HG03442 (cell line): Measurements from ENCODE around the gene XAGE2.
"Not testable (repeated sequence)": the region's sequence is repeated elsewhere in the genome, so short reads cannot be mapped to it uniquely, and the experiment has no call there.

Experiments used
- ATAC-seq: cut with Tn5 transposase; IDR thresholded peaks from one replicate; pipeline ENCODE4 v1.9.1; 2021; ENCODE audit warnings: mild to moderate bottlenecking, moderate library complexity; ENCODE audit not compliant: unreplicated experiment

Gene XAGE2

GRCh38 chrX:52368368-52369055 is at the start of gene XAGE2:
Gene XAGE2 (plus strand): TSS chrX:52369021. CDS start chrX:52370015, 994 bp downstream.
- ATAC-seq: no peak

- no peak for ATAC-seq
Observed at GRCh38 chrX:52337410-52337809, 31.4 kb upstream of the XAGE2 start.

- no peak for ATAC-seq
Observed at GRCh38 chrX:52341493-52341892, 27.3 kb upstream of the XAGE2 start.

GRCh38 chrX:52343131-52343530 is 25.7 kb upstream of the XAGE2 start:
- ATAC-seq: not testable (repeated sequence)

- ATAC-seq: peak; percentile 60
Observed at GRCh38 chrX:52345402-52345801, 23.4 kb upstream of the XAGE2 start.

GRCh38 chrX:52346174-52347165 is 22.4 kb upstream of the XAGE2 start:
- ATAC-seq: no peak

- ATAC-seq: no peak
Observed at GRCh38 chrX:52349681-52350080, 19.1 kb upstream of the XAGE2 start.

- ATAC-seq: no peak
Observed at GRCh38 chrX:52352551-52352950, 16.3 kb upstream of the XAGE2 start.

GRCh38 chrX:52353838-52354237 is 15.0 kb upstream of the XAGE2 start:
- no peak for ATAC-seq

GRCh38 chrX:52355108-52355507 is 13.7 kb upstream of the XAGE2 start:
- no peak for ATAC-seq

- ATAC-seq: no peak
Observed at GRCh38 chrX:52359614-52360232, 9.1 kb upstream of the XAGE2 start.

GRCh38 chrX:52361941-52362340 is 6.9 kb upstream of the XAGE2 start:
- ATAC-seq: no peak

- no peak for ATAC-seq
Observed at GRCh38 chrX:52363247-52363883, 5.5 kb upstream of the XAGE2 start.

GRCh38 chrX:52378870-52379269 is 10.0 kb downstream of the XAGE2 start:
- ATAC-seq: no peak

GRCh38 chrX:52380993-52381392 is 12.2 kb downstream of the XAGE2 start:
- ATAC-seq: no peak

GRCh38 chrX:52410439-52411394 is 41.9 kb downstream of the XAGE2 start:
- no peak for ATAC-seq

GRCh38 chrX:52415304-52415703 is 46.5 kb downstream of the XAGE2 start:
- no peak for ATAC-seq

- ATAC-seq: no peak
Observed at GRCh38 chrX:52416816-52417215, 48.0 kb downstream of the XAGE2 start.

- ATAC-seq: no peak
Observed at GRCh38 chrX:52420824-52421443, 52.1 kb downstream of the XAGE2 start.
